ENCODE data around the gene ACKR3.

GRCh38 chr2:236550701-236551465, 18.7 kb upstream of the ACKR3 start:
- TF ChIP-seq POLR2AphosphoS5 (IDR thresholded peaks at IDR 0.05; ENCODE audit: borderline replicate concordance, low read depth, low read length) (no peak), EZH2 (IDR thresholded peaks at IDR 0.05) (no peak), FOXP2 (optimal IDR thresholded peaks at IDR 0.05; ENCODE audit: control extremely low read depth, extremely low read length, insufficient read depth) (no peak)
